ENCODE results near the gene GOLIM4. TPM values are rescaled to one million over a fixed set of nuclear protein-coding genes. Genes with fewer than 3 reads are reported as not detected.
A peak's percentile ranks its signal among the peaks of the same experiment; 100 is the strongest.

The GOLIM4 gene
- total RNA-seq, 1 experiment from 2014 or later, result 35.4 TPM

GRCh38 chr3:168088106-168088720 is 7.5 kb downstream of the GOLIM4 start:
- no TSS peak for BruUV-seq (replicated peaks)

GRCh38 chr3:168087539-168087938 is 8.2 kb downstream of the GOLIM4 start:
- no peaks in the 10 kb centered on the region for H3K27me3 ChIP-seq (ENCODE audit: control insufficient read depth, insufficient read depth, low read length)
- in situ Hi-C loops (cut with HindIII; ENCODE audit: low pct_unique_long_range_greater_than_20kb, low sequenced_read_pairs), result no loop called here
- peaks cover 27% of the 10 kb centered on the region for H3K4me1 ChIP-seq (ENCODE audit: control insufficient read depth, insufficient read depth, low read length)
- TF ChIP-seq TCF7L2 (IDR thresholded peaks at IDR 0.05; ENCODE audit: low read depth, low read length), result no peak
- no peak for TF ChIP-seq CTCF (IDR thresholded peaks at IDR 0.05)
- TF ChIP-seq SIN3A (IDR thresholded peaks at IDR 0.05; ENCODE audit: borderline replicate concordance, insufficient read depth, low read depth, low read length), result no peak
- TF ChIP-seq REST (IDR thresholded peaks at IDR 0.05; ENCODE audit: insufficient read depth in 1 of 2, low read depth in 2 of 2, low read length in 1 of 2), result no peak
- TF ChIP-seq POLR2AphosphoS5 (IDR thresholded peaks at IDR 0.05; ENCODE audit: low read depth, low read length), result no peak
- POLR2A ChIA-PET, result no interaction called here
- no peak overlapping the region for H3K4me3 ChIP-seq (ENCODE audit: low read depth in 2 of 2, low read length in 2 of 2)
- no peak overlapping the region for H3K27ac ChIP-seq (ENCODE audit: low read length)
- DNase-seq (ENCODE audit: low read depth, low spot score) (no peak), ATAC-seq (no peak)
- intact Hi-C loops (cut with micrococcal nuclease; ENCODE audit: unreplicated experiment), result no loop called here
- no TSS peak for BruUV-seq (replicated peaks)
- H3K9me3 ChIP-seq (ENCODE audit: control insufficient read depth, insufficient read depth, low read depth, low read length), result no peaks in the 10 kb centered on the region
- CTCF ChIA-PET, result no interaction called here
- no peaks in the 10 kb centered on the region for H3K36me3 ChIP-seq (ENCODE audit: control insufficient read depth, insufficient read depth, low read length)

More at GRCh38 chr3:168088106-168088720, 7.5 kb downstream of the GOLIM4 start:
- H3K9me3 ChIP-seq (ENCODE audit: control insufficient read depth, insufficient read depth, low read depth, low read length), result no peaks in the 10 kb centered on the region
- ATAC-seq (peak; percentile 85), DNase-seq (ENCODE audit: low read depth, low spot score) (no peak)
- no peak overlapping the region for H3K4me3 ChIP-seq (ENCODE audit: low read depth in 2 of 2, low read length in 2 of 2)
- H3K27me3 ChIP-seq (ENCODE audit: control insufficient read depth, insufficient read depth, low read length), result no peaks in the 10 kb centered on the region
- ChIA-PET POLR2A (no interaction called here), CTCF (no interaction called here)
- H3K36me3 ChIP-seq (ENCODE audit: control insufficient read depth, insufficient read depth, low read length), result no peaks in the 10 kb centered on the region
- in situ Hi-C loops (cut with HindIII; ENCODE audit: low pct_unique_long_range_greater_than_20kb, low sequenced_read_pairs) (no loop called here), intact Hi-C loops (cut with micrococcal nuclease; ENCODE audit: unreplicated experiment) (no loop called here)
- H3K27ac ChIP-seq (ENCODE audit: low read length), result no peak overlapping the region
- H3K4me1 ChIP-seq (ENCODE audit: control insufficient read depth, insufficient read depth, low read length), result peaks cover 34% of the 10 kb centered on the region
- TF ChIP-seq REST (IDR thresholded peaks at IDR 0.05; ENCODE audit: insufficient read depth in 1 of 2, low read depth in 2 of 2, low read length in 1 of 2), result no peak
- TF ChIP-seq POLR2AphosphoS5 (IDR thresholded peaks at IDR 0.05; ENCODE audit: low read depth, low read length), result no peak
- TF ChIP-seq CTCF (IDR thresholded peaks at IDR 0.05), result peak; percentile 65
- no peak for TF ChIP-seq TCF7L2 (IDR thresholded peaks at IDR 0.05; ENCODE audit: low read depth, low read length)
- no peak for TF ChIP-seq SIN3A (IDR thresholded peaks at IDR 0.05; ENCODE audit: borderline replicate concordance, insufficient read depth, low read depth, low read length)

Data from Panc1 (cell line).